K562 (cell line): ENCODE data around the gene ZW10. TPM values are rescaled to one million over a fixed set of nuclear protein-coding genes. Genes with fewer than 3 reads are reported as not detected.
A peak's percentile ranks its signal among the peaks of the same experiment; 100 is the strongest.

Experiments used
- BRF1 ChIP-seq: IDR thresholded peaks from 3 replicates; pipeline ENCODE4 v1.6.1; 2011; ENCODE audit warnings: borderline replicate concordance, mild to moderate bottlenecking; ENCODE audit not compliant: insufficient read length; ENCODE audit errors: extremely low read depth
- EP300 ChIP-seq: IDR thresholded peaks from 2 replicates; pipeline ENCODE4 v1.6.1; 2012; ENCODE audit warnings: low read length, improper control_type of control experiment
- HNRNPK ChIP-seq: fragments of 200-400 bp; formaldehyde crosslinking; IDR thresholded peaks from one replicate; pipeline ENCODE4 v1.6.1; 2018; ENCODE audit warnings: mild to moderate bottlenecking, low read depth, low read length; ENCODE audit not compliant: poor library complexity, severe bottlenecking
- HOMEZ ChIP-seq: fragments of 250-450 bp; sonication (Bioruptor Pico); IDR thresholded peaks from 2 replicates; pipeline ENCODE4 v1.4.0; 2020; ENCODE audit warnings: mild to moderate bottlenecking, moderate library complexity
- IRF2 ChIP-seq: sonication (generic); formaldehyde crosslinking; IDR thresholded peaks from 2 replicates; pipeline ENCODE4 v1.8.1; 2022; ENCODE audit warnings: mild to moderate bottlenecking, missing genetic modification reagents
- MEIS2 ChIP-seq: fragments of 450-650 bp; IDR thresholded peaks from 2 replicates; pipeline ENCODE4 v1.6.1; 2014; ENCODE audit warnings: mild to moderate bottlenecking; ENCODE audit not compliant: partially characterized antibody
- MNT ChIP-seq, 2 experiments: fragments of 450-650 bp; conservative IDR thresholded peaks; 2 replicates each; pipeline ENCODE4 v1.6.1; 2017; ENCODE audit warnings: mild to moderate bottlenecking in 2 of 2, moderate library complexity in 2 of 2
- POU5F1 ChIP-seq: fragments of 150-350 bp; IDR thresholded peaks from 2 replicates; pipeline ENCODE4 v1.6.1; 2014; ENCODE audit warnings: borderline replicate concordance, low read length, low read depth, mild to moderate bottlenecking; ENCODE audit not compliant: partially characterized antibody
- RBM39 ChIP-seq: fragments of 200-400 bp; formaldehyde crosslinking; optimal IDR thresholded peaks from 2 replicates; pipeline ENCODE3; 2018; ENCODE audit warnings: low read depth, low read length
- SOX6 ChIP-seq: fragments of 450-650 bp; IDR thresholded peaks from 2 replicates; pipeline ENCODE4 v1.6.1; 2014; ENCODE audit warnings: mild to moderate bottlenecking
- TFAM ChIP-seq: fragments of 250-450 bp; sonication (Bioruptor Pico); conservative IDR thresholded peaks from 2 replicates; pipeline ENCODE4 v1.5.0; 2021; ENCODE audit warnings: mild to moderate bottlenecking, moderate library complexity
- TRIM28 ChIP-seq: fragments of 450-650 bp; IDR thresholded peaks from 2 replicates; pipeline ENCODE4 v1.6.1; 2017
- ZBTB17 ChIP-seq: fragments of 450-650 bp; formaldehyde crosslinking; IDR thresholded peaks from 2 replicates; pipeline ENCODE4 v1.4.0; 2020; ENCODE audit warnings: mild to moderate bottlenecking
- ZNF282 ChIP-seq: sonication (generic); formaldehyde crosslinking; IDR thresholded peaks from 2 replicates; pipeline ENCODE4 v1.8.1; 2023; ENCODE audit warnings: missing genetic modification reagents
- ZNF699 ChIP-seq: fragments of 250-450 bp; sonication (Bioruptor Pico); IDR thresholded peaks from 2 replicates; pipeline ENCODE4 v1.8.0; 2021; ENCODE audit warnings: mild to moderate bottlenecking, moderate library complexity; ENCODE audit not compliant: insufficient replicate concordance
- ZNF778 ChIP-seq: fragments of 450-650 bp; formaldehyde crosslinking; IDR thresholded peaks from 2 replicates; pipeline ENCODE4 v1.4.0; 2020; ENCODE audit warnings: mild to moderate bottlenecking, moderate library complexity
- polyA plus RNA-seq, 8 experiments: library from polyadenylated mRNA; depleted of rRNA in 4 of 8; stranded (reverse) in 5 of 8; unstranded in 3 of 8; fragments of >200 nt; fragmentation: Nextera tagmentation in 2 of 8; fragmentation: Illumina TruSeq in 1 of 8; extraction: Ambion mirVana in 2 of 8; extraction: Trizol in 1 of 8; gene quantifications; 2 replicates each; pipeline versions ENCODE4 v1.2.1 to v1.2.3, GENCODE V29; 2011 to 2014; ENCODE audit warnings: inconsistent platforms in 1 of 8, missing spikeins in 1 of 8
- total RNA-seq, 7 experiments: library from RNA; depleted of rRNA in 6 of 7; stranded (reverse); fragments of >200 nt in 6 of 7; fragmentation: Illumina TruSeq in 2 of 7; extraction: Trizol in 2 of 7; gene quantifications; 2 replicates each; pipeline versions ENCODE4 v1.2.1 to v1.2.3, GENCODE V29; 2011 to 2021; ENCODE audit warnings: low replicate concordance in 1 of 7

ZW10 gene
- total and polyA plus RNA-seq, 9 of the 15 experiments (the other 6 are each of a cell fraction or from before 2014, with no cell fraction given) = 9.4 to 37.7 (median 25.0) TPM

GRCh38 chr11:113690619-113691569, 82.6 kb downstream of the ZW10 start (continued):
- TF ChIP-seq MNT (conservative IDR thresholded peaks at IDR 0.05) (peak; percentile 87 to 89), TFAM (CRISPR knock-in tag) (no peak), SOX6 (peak; percentile 64), IRF2 (CRISPR knock-in tag) (no peak), ZNF699 (CRISPR knock-in tag) (no peak), ZNF282 (CRISPR knock-in tag) (no peak), EP300 (peak; percentile 45; the same call in 1 of the 2 replicates), POU5F1 (no peak), RBM39 (peak; percentile 59), HOMEZ (no peak), BRF1 (no peak), TRIM28 (no peak; the same call in 1 of the 2 replicates), ZBTB17 (0 out of 2 replicates have a peak, but pooled peaks have one; percentile 15), HNRNPK (no peak), MEIS2 (no peak), ZNF778 (CRISPR knock-in tag) (no peak)
